GM23248 (cell line): Measurements from ENCODE around the gene GGA2. TPM values are rescaled to one million over a fixed set of nuclear protein-coding genes. Genes with fewer than 3 reads are reported as not detected.

Experiments used
- DNase-seq: peaks from one replicate; pipeline ENCODE4 v3.0.0-alpha.2; 2015
- H2AFZ ChIP-seq: fragments of 200-600 bp; sonication (generic); 2 replicates; pipeline ENCODE4 v1.6.1; 2016; ENCODE audit warnings: antibody characterized with exemption
- H3F3A ChIP-seq: fragments of 200-600 bp; sonication (generic); 2 replicates; pipeline ENCODE4 v1.6.1; 2016; ENCODE audit warnings: mild to moderate bottlenecking, antibody characterized with exemption, mixed run types; ENCODE audit not compliant: insufficient read depth
- H3K27ac ChIP-seq: fragments of 200-600 bp; sonication (generic); 2 replicates; pipeline ENCODE4 v1.5.1; 2016; ENCODE audit warnings: mild to moderate bottlenecking
- H3K27me3 ChIP-seq: fragments of 200-600 bp; sonication (generic); replicated peaks from 2 replicates; pipeline ENCODE4 v1.6.1; 2016; ENCODE audit warnings: mild to moderate bottlenecking; ENCODE audit not compliant: insufficient read depth
- H3K36me3 ChIP-seq: fragments of 200-600 bp; sonication (generic); 2 replicates; pipeline ENCODE4 v1.6.1; 2016; ENCODE audit warnings: low read depth, mild to moderate bottlenecking
- H3K4me1 ChIP-seq: fragments of 200-600 bp; sonication (generic); 2 replicates; pipeline ENCODE4 v1.6.1; 2016; ENCODE audit warnings: mild to moderate bottlenecking; ENCODE audit not compliant: insufficient read depth
- H3K4me2 ChIP-seq: fragments of 200-600 bp; sonication (generic); one replicate; pipeline ENCODE4 v1.6.1; 2016; ENCODE audit warnings: mild to moderate bottlenecking; ENCODE audit not compliant: unreplicated experiment
- H3K4me3 ChIP-seq: fragments of 200-600 bp; sonication (generic); 2 replicates; pipeline ENCODE4 v1.5.1; 2016; ENCODE audit warnings: mild to moderate bottlenecking
- H3K79me2 ChIP-seq: fragments of 200-600 bp; sonication (generic); 2 replicates; pipeline ENCODE4 v1.6.1; 2016; ENCODE audit warnings: mild to moderate bottlenecking; ENCODE audit not compliant: insufficient read depth
- H3K9ac ChIP-seq: fragments of 200-600 bp; sonication (generic); 2 replicates; pipeline ENCODE4 v1.6.1; 2016; ENCODE audit warnings: mild to moderate bottlenecking
- H3K9me2 ChIP-seq: fragments of 200-600 bp; sonication (generic); 2 replicates; pipeline ENCODE4 v1.6.1; 2016; ENCODE audit warnings: mixed run types, mild to moderate bottlenecking, moderate library complexity; ENCODE audit not compliant: insufficient read depth
- H3K9me3 ChIP-seq: fragments of 200-600 bp; sonication (generic); one replicate; pipeline ENCODE4 v1.6.1; 2017; ENCODE audit warnings: low read depth
- H4K20me1 ChIP-seq: fragments of 200-600 bp; sonication (generic); 2 replicates; pipeline ENCODE4 v1.6.0; 2016; ENCODE audit not compliant: insufficient read depth
- EZH2 ChIP-seq: fragments of 200-600 bp; sonication (generic); IDR thresholded peaks from 2 replicates; pipeline ENCODE4 v1.6.1; 2018; ENCODE audit warnings: antibody characterized with exemption, mild to moderate bottlenecking; ENCODE audit not compliant: insufficient read depth, poor library complexity, severe bottlenecking
- EZH2phosphoT487 ChIP-seq: fragments of 200-600 bp; sonication (generic); IDR thresholded peaks from 2 replicates; pipeline ENCODE4 v1.6.1; 2018; ENCODE audit warnings: antibody characterized with exemption, moderate library complexity, mild to moderate bottlenecking, low read depth; ENCODE audit not compliant: insufficient read depth
- WGBS, 2 experiments: methylation state at CpG; one replicate each; pipeline ENCODE4 v1.1.6; 2015 to 2017; ENCODE audit warnings: low lambda C conversion rate in 2 of 2, low coverage in 1 of 2; ENCODE audit errors: missing lambda C conversion rate in 2 of 2; 5-methylcytosine and 5-hydroxymethylcytosine counted together
- in situ Hi-C: fragments of 300-500 bp; cut with MboI; formaldehyde crosslinking; loops from 2 replicates; pipeline ENCODE4 v1.15.0; 2020
- polyA plus RNA-seq: library from polyadenylated mRNA; unstranded; fragments of >200 nt; fragmentation: Nextera tagmentation; extraction: Ambion mirVana; gene quantifications from 2 replicates; pipeline ENCODE4 v1.2.1, GENCODE V29; 2016
- total RNA-seq: library from RNA; depleted of rRNA; stranded (reverse); fragments of >200 nt; shearing (Covaris generic); gene quantifications from 2 replicates; pipeline ENCODE4 v1.2.3, GENCODE V29; 2014

GGA2 gene
- total and polyA plus RNA-seq, 2 experiments from 2014 or later: 9.6 to 17.7 TPM

- WGBS, 2 experiments: 93 to 96% methylated on average over 14 of the region's 14 CpGs
- Histone ChIP-seq H3K36me3 (peaks cover 10% of the 10 kb centered on the region; the same call in 1 of the 2 replicates), H3K4me3 (no peak overlapping the region), H3K27me3 (no peaks in the 10 kb centered on the region), H2AFZ (no peak overlapping the region), H3K9me3 (no peaks in the 10 kb centered on the region), H3K4me2 (no peak overlapping the region), H3F3A (no peaks in the 10 kb centered on the region), H3K27ac (no peak overlapping the region), H4K20me1 (no peaks in the 10 kb centered on the region), H3K4me1 (no peaks in the 10 kb centered on the region), H3K9ac (no peak overlapping the region), H3K79me2 (no peaks in the 10 kb centered on the region), H3K9me2 (no peaks in the 10 kb centered on the region)
- in situ Hi-C loops: no loop called here
- TF ChIP-seq EZH2phosphoT487: no peak
- TF ChIP-seq EZH2: no peak
- no peak for DNase-seq
These were observed 27.5 kb downstream of the GGA2 start for GRCh38 chr16:23482778-23483177.

- WGBS, 2 experiments: 79 to 81% methylated on average over 4 of the region's 4 CpGs
- no peaks in the 10 kb centered on the region for H3K4me1 ChIP-seq
- no peaks in the 10 kb centered on the region for H4K20me1 ChIP-seq
- H3K79me2 ChIP-seq: no peaks in the 10 kb centered on the region
- H3K4me2 ChIP-seq: no peak overlapping the region
- H3K4me3 ChIP-seq: no peak overlapping the region
- H3K36me3 ChIP-seq: peaks cover 6% of the 10 kb centered on the region; the same call in 1 of the 2 replicates
- no peaks in the 10 kb centered on the region for H3F3A ChIP-seq
- H3K9ac ChIP-seq: no peak overlapping the region
- H3K9me2 ChIP-seq: no peaks in the 10 kb centered on the region
- no peaks in the 10 kb centered on the region for H3K27me3 ChIP-seq
- DNase-seq: no peak
- H3K27ac ChIP-seq: no peak overlapping the region
- H3K9me3 ChIP-seq: no peaks in the 10 kb centered on the region
- in situ Hi-C loops: no loop called here
- TF ChIP-seq EZH2: no peak
- no peak for TF ChIP-seq EZH2phosphoT487
- H2AFZ ChIP-seq: no peak overlapping the region
These were observed 30.0 kb downstream of the GGA2 start for GRCh38 chr16:23480257-23480656.

GRCh38 chr16:23479138-23479537, 31.2 kb downstream of the GGA2 start:
- H3F3A ChIP-seq: no peaks in the 10 kb centered on the region
- H2AFZ ChIP-seq: no peak overlapping the region
- no peak overlapping the region for H3K9ac ChIP-seq
- no peaks in the 10 kb centered on the region for H3K4me1 ChIP-seq
- TF ChIP-seq EZH2: no peak
- WGBS, 2 experiments: 98 to 100% methylated on average over 3 of the region's 3 CpGs
- no peaks in the 10 kb centered on the region for H3K79me2 ChIP-seq
- no peak overlapping the region for H3K27ac ChIP-seq
- in situ Hi-C loops: no loop called here
- H3K9me3 ChIP-seq: no peaks in the 10 kb centered on the region
- DNase-seq: no peak
- peaks cover 6% of the 10 kb centered on the region; the same call in 1 of the 2 replicates for H3K36me3 ChIP-seq
- no peaks in the 10 kb centered on the region for H4K20me1 ChIP-seq
- H3K4me2 ChIP-seq: no peak overlapping the region
- no peaks in the 10 kb centered on the region for H3K27me3 ChIP-seq
- no peaks in the 10 kb centered on the region for H3K9me2 ChIP-seq
- no peak overlapping the region for H3K4me3 ChIP-seq

GRCh38 chr16:23478566-23478965, 31.7 kb downstream of the GGA2 start:
- in situ Hi-C loops: no loop called here
- no peak for DNase-seq
- H3K36me3 ChIP-seq: peaks cover 6% of the 10 kb centered on the region; the same call in 1 of the 2 replicates

GRCh38 chr16:23476289-23476688, 34.0 kb downstream of the GGA2 start:
- Histone ChIP-seq H3K9ac (no peak overlapping the region), H3K4me1 (no peaks in the 10 kb centered on the region), H3K9me3 (no peaks in the 10 kb centered on the region), H4K20me1 (no peaks in the 10 kb centered on the region), H2AFZ (no peak overlapping the region), H3K36me3 (no peaks in the 10 kb centered on the region), H3K27ac (no peak overlapping the region), H3K4me3 (no peak overlapping the region), H3F3A (no peaks in the 10 kb centered on the region), H3K79me2 (no peaks in the 10 kb centered on the region), H3K27me3 (no peaks in the 10 kb centered on the region), H3K9me2 (no peaks in the 10 kb centered on the region), H3K4me2 (no peak overlapping the region)
- DNase-seq: no peak
- TF ChIP-seq EZH2 (no peak), EZH2phosphoT487 (no peak)
- in situ Hi-C loops: no loop called here
- 100% methylated on average over 1 of the region's 1 CpG for WGBS, 2 experiments

More at GRCh38 chr16:23478566-23478965, 31.7 kb downstream of the GGA2 start:
- Histone ChIP-seq H3K9me3 (no peaks in the 10 kb centered on the region), H4K20me1 (no peaks in the 10 kb centered on the region), H2AFZ (no peak overlapping the region), H3K9ac (no peak overlapping the region), H3K27ac (no peak overlapping the region), H3K4me2 (no peak overlapping the region), H3K79me2 (no peaks in the 10 kb centered on the region), H3K9me2 (no peaks in the 10 kb centered on the region), H3K4me1 (no peaks in the 10 kb centered on the region), H3K4me3 (no peak overlapping the region), H3F3A (no peaks in the 10 kb centered on the region), H3K27me3 (no peaks in the 10 kb centered on the region)
- TF ChIP-seq EZH2: no peak
- no peak for TF ChIP-seq EZH2phosphoT487
- 91 to 98% methylated on average over 3 of the region's 3 CpGs for WGBS, 2 experiments
